ENCODE data around the gene NKX2-3. TPM values are rescaled to one million over a fixed set of nuclear protein-coding genes. Genes with fewer than 3 reads are reported as not detected.

The NKX2-3 gene
- total RNA-seq, 2 experiments from 2014 or later = not detected

Other genes with a start within 250 kb of the NKX2-3 start
- under 1 TPM; 0.26 to 0.50 TPM for gene CNNM1, start 203.6 kb upstream of the NKX2-3 start, total RNA-seq
- 10 to 100 TPM; 22.6 to 24.0 TPM for gene GOT1, start 102.3 kb upstream of the NKX2-3 start, total RNA-seq
- 10 to 100 TPM; 77.2 to 84.7 TPM for gene SLC25A28, start 87.5 kb downstream of the NKX2-3 start, total RNA-seq
- 1 to 10 TPM; 3.3 to 3.5 TPM for gene ENTPD7, start 126.6 kb downstream of the NKX2-3 start, total RNA-seq
- 10 to 100 TPM; 39.4 to 46.0 TPM for gene COX15, start 199.2 kb downstream of the NKX2-3 start, total RNA-seq
- gene CUTC, start 199.3 kb downstream of the NKX2-3 start, total RNA-seq = 10 to 100 TPM; 26.0 to 31.5 TPM
- 1 to 10 TPM; 2.4 to 2.5 TPM for gene ABCC2, start 249.7 kb downstream of the NKX2-3 start, total RNA-seq